GM12878 (cell line): ENCODE measurements around the gene IRS1.

Source experiments
- CBX5 ChIP-seq: sonication (generic); IDR thresholded peaks from 2 replicates; pipeline ENCODE4 v1.6.1; 2016; ENCODE audit warnings: low read depth, moderate library complexity, mild to moderate bottlenecking, inconsistent platforms
- CREB1 ChIP-seq: IDR thresholded peaks from 2 replicates; pipeline ENCODE4 v1.6.1; 2012; ENCODE audit warnings: low read depth, mild to moderate bottlenecking, inconsistent platforms
- EP300 ChIP-seq, 2 experiments: fragments of 150-350 bp in 1 of 2; IDR thresholded peaks; 2 replicates each; pipeline ENCODE4 v1.6.1; 2011 to 2012; ENCODE audit warnings: low read depth in 2 of 2, low read length in 2 of 2, borderline replicate concordance in 1 of 2, improper control_type of control experiment in 1 of 2, inconsistent platforms in 1 of 2; ENCODE audit not compliant: control insufficient read depth in 1 of 2
- KDM1A ChIP-seq: fragments of 200-600 bp; sonication (generic); IDR thresholded peaks from 2 replicates; pipeline ENCODE4 v1.6.1; 2016; ENCODE audit warnings: borderline replicate concordance
- MXI1 ChIP-seq: fragments of 150-350 bp; IDR thresholded peaks from 2 replicates; pipeline ENCODE4 v1.6.1; 2011; ENCODE audit warnings: low read depth, mild to moderate bottlenecking, inconsistent platforms, low read length, improper control_type of control experiment
- NBN ChIP-seq: fragments of 450-650 bp; IDR thresholded peaks from 2 replicates; pipeline ENCODE4 v1.6.1; 2016
- POLR2A ChIP-seq: IDR thresholded peaks from 2 replicates; pipeline ENCODE4 v1.6.1; 2011; ENCODE audit warnings: low read depth, mild to moderate bottlenecking, low read length
- SRF ChIP-seq, 2 experiments: IDR thresholded peaks; 2 replicates each; pipeline ENCODE4 v1.6.1; 2011; ENCODE audit warnings: low read depth in 2 of 2, low read length in 2 of 2, mild to moderate bottlenecking in 1 of 2, moderate library complexity in 1 of 2
- TF ChIP-seq, protein P1 (sequence below), 3 experiments: IDR thresholded peaks in 2 of 3; conservative IDR thresholded peaks in 1 of 3; 2 replicates each; pipeline ENCODE4 v1.5.1; 2011; ENCODE audit warnings: low read depth in 3 of 3, low read length in 3 of 3, mild to moderate bottlenecking in 3 of 3, control low read depth in 2 of 3, moderate library complexity in 2 of 3, inconsistent platforms in 1 of 3, mixed read lengths in 1 of 3; ENCODE audit not compliant: control insufficient read depth in 2 of 3, insufficient read depth in 1 of 3; ENCODE audit errors: extremely low read depth in 1 of 3

GRCh38 chr2:226703514-226703913 lies 96.1 kb downstream of the IRS1 start:
- TF ChIP-seq MXI1 (no peak), CREB1 (no peak), SRF (IDR thresholded peaks at IDR 0.05; ENCODE audit: low read depth in 2 of 2, low read length in 2 of 2) (no peak), EP300 (IDR thresholded peaks at IDR 0.05; ENCODE audit: borderline replicate concordance in 1 of 2, control insufficient read depth in 1 of 2, low read depth in 2 of 2, low read length in 2 of 2) (no peak), NBN (no peak), KDM1A (no peak), CBX5 (no peak), POLR2A (no peak)
- TF ChIP-seq, protein P1, sequence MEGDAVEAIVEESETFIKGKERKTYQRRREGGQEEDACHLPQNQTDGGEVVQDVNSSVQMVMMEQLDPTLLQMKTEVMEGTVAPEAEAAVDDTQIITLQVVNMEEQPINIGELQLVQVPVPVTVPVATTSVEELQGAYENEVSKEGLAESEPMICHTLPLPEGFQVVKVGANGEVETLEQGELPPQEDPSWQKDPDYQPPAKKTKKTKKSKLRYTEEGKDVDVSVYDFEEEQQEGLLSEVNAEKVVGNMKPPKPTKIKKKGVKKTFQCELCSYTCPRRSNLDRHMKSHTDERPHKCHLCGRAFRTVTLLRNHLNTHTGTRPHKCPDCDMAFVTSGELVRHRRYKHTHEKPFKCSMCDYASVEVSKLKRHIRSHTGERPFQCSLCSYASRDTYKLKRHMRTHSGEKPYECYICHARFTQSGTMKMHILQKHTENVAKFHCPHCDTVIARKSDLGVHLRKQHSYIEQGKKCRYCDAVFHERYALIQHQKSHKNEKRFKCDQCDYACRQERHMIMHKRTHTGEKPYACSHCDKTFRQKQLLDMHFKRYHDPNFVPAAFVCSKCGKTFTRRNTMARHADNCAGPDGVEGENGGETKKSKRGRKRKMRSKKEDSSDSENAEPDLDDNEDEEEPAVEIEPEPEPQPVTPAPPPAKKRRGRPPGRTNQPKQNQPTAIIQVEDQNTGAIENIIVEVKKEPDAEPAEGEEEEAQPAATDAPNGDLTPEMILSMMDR (IDR thresholded peaks at IDR 0.05 in 2 of 3, conservative IDR thresholded peaks at IDR 0.05 in 1 of 3; ENCODE audit: control insufficient read depth in 2 of 3, extremely low read depth in 1 of 3, insufficient read depth in 1 of 3, low read depth in 3 of 3, low read length in 3 of 3), result no peak
